Effector CD8-positive, alpha-beta T cell (primary cell): ENCODE data around the gene BTNL8.

Experiments used
- DNase-seq: peaks from one replicate; lab custom pipeline; 2025; lab: John Stamatoyannopoulos, UW
- total RNA-seq, 4 experiments: gene quantifications; one replicate each; lab custom pipeline; 2026; lab: John Stamatoyannopoulos, UW

BTNL8 gene
- total RNA-seq: 0 to 0.10 (median 0) reads per million in 4 experiments

- DNase-seq: no peak
These were observed at the start of gene BTNL8 for GRCh38 chr5:180898621-180899246. BTNL8 (plus strand) TSS chr5:180899159; CDS start chr5:180899311, 152 bp downstream.

- DNase-seq: no peak
These were observed 49.1 kb upstream of the BTNL8 start for GRCh38 chr5:180849827-180850226.

- DNase-seq: no peak
These were observed 48.4 kb upstream of the BTNL8 start for GRCh38 chr5:180850434-180851078.

- DNase-seq: no peak
These were observed 46.5 kb upstream of the BTNL8 start for GRCh38 chr5:180852495-180852894.

- DNase-seq: no peak
These were observed 45.7 kb upstream of the BTNL8 start for GRCh38 chr5:180853121-180853847.

- DNase-seq: no peak
These were observed 45.1 kb upstream of the BTNL8 start for GRCh38 chr5:180853848-180854176.

- no peak for DNase-seq
These were observed 40.4 kb upstream of the BTNL8 start for GRCh38 chr5:180858586-180858985.

GRCh38 chr5:180860273-180860886 lies 38.6 kb upstream of the BTNL8 start:
- DNase-seq: peak; percentile 31

GRCh38 chr5:180860887-180861822 lies 37.8 kb upstream of the BTNL8 start, which contains the start of gene ZFP62:
ZFP62 (minus strand) TSS chr5:180861276; CDS start chr5:180861219, 57 bp downstream.
- peak; percentile 67 for DNase-seq

GRCh38 chr5:180862645-180863044 lies 36.3 kb upstream of the BTNL8 start:
- no peak for DNase-seq

- DNase-seq: no peak
These were observed 32.8 kb upstream of the BTNL8 start for GRCh38 chr5:180865981-180866695.

- DNase-seq: no peak
These were observed 32.0 kb upstream of the BTNL8 start for GRCh38 chr5:180866985-180867384.

- peak; percentile 45 for DNase-seq
These were observed 30.0 kb upstream of the BTNL8 start for GRCh38 chr5:180868960-180869359.

- no peak for DNase-seq
These were observed 29.4 kb upstream of the BTNL8 start for GRCh38 chr5:180869587-180869986.

GRCh38 chr5:180870276-180871068 lies 28.5 kb upstream of the BTNL8 start:
- DNase-seq: no peak

GRCh38 chr5:180872419-180872818 lies 26.5 kb upstream of the BTNL8 start:
- DNase-seq: no peak

GRCh38 chr5:180873615-180874520 lies 25.1 kb upstream of the BTNL8 start:
- no peak for DNase-seq

GRCh38 chr5:180874804-180875582 lies 24.0 kb upstream of the BTNL8 start:
- DNase-seq: no peak
